Retinal pigment epithelial cell (primary cell): Measurements from ENCODE around the gene PAOX.
A peak's percentile ranks its signal among the peaks of the same experiment; 100 is the strongest.

Experiments
- DNase-seq: peaks from one replicate; pipeline ENCODE4 v3.0.0-alpha.2; 2010; ENCODE audit warnings: low read depth
- H3K4me3 ChIP-seq: 2 replicates; pipeline ENCODE4 v1.5.1; 2011; ENCODE audit warnings: mild to moderate bottlenecking, low read length, control low read depth, moderate library complexity
- TF ChIP-seq, protein P1 (sequence below): conservative IDR thresholded peaks from 2 replicates; pipeline ENCODE4 v1.5.1; 2011; ENCODE audit warnings: low read depth, low read length, control low read depth, inconsistent platforms

The PAOX gene

DNA sequence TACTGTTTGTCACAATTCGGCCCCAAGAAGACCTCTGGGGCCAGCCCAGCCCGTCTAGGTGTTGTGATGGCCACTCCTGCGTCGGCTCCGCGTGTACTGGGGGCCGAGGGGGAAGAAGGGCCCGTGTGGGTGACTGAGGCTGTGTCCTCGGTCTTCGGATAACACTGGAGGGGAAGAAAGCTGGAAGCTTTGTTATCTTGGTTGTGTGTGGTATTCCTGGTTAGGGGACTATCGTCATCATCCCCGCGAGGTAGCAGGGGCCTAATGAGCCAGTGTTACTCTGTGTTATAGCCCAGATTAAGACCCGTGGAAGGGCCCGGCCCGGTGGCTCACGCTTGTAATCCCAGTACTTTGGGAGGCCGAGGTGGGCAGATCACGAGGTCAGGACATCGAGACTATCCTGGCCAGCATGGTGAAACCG lies 15.7 kb downstream of the PAOX start:
- no peak for DNase-seq
- peak overlapping the region; percentile 89 for H3K4me3 ChIP-seq
- TF ChIP-seq, protein P1, sequence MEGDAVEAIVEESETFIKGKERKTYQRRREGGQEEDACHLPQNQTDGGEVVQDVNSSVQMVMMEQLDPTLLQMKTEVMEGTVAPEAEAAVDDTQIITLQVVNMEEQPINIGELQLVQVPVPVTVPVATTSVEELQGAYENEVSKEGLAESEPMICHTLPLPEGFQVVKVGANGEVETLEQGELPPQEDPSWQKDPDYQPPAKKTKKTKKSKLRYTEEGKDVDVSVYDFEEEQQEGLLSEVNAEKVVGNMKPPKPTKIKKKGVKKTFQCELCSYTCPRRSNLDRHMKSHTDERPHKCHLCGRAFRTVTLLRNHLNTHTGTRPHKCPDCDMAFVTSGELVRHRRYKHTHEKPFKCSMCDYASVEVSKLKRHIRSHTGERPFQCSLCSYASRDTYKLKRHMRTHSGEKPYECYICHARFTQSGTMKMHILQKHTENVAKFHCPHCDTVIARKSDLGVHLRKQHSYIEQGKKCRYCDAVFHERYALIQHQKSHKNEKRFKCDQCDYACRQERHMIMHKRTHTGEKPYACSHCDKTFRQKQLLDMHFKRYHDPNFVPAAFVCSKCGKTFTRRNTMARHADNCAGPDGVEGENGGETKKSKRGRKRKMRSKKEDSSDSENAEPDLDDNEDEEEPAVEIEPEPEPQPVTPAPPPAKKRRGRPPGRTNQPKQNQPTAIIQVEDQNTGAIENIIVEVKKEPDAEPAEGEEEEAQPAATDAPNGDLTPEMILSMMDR, result no peak

DNA sequence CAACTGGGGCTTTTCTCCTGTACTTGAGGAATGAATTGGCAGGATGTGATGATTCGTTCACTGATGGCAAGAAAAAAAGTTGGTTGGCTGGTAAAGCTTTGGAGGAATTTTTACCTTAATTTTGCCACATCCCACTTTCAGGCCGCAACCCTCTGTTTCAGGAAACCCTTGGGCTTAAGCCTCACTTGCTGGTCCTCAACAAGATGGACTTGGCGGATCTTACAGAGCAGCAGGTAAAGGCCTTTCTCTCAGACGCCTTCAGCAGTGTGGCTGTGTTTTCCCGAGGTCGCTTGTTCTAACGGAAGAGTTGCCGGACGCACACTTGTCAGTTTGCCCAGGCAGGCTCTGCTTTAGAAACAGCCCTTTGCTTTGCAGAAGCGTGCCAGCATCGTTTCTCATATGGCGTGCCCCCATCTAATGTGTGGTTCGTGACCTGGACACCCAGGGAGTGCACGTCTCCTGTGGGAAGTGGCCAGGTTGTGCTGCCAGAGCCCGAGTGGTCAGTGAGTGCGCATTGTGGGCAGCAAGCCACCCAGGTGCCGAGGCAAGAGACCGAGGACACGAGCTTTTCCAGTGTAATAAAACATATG lies 17.1 kb downstream of the PAOX start:
- DNase-seq, result no peak
- TF ChIP-seq, protein P1, result no peak

DNA sequence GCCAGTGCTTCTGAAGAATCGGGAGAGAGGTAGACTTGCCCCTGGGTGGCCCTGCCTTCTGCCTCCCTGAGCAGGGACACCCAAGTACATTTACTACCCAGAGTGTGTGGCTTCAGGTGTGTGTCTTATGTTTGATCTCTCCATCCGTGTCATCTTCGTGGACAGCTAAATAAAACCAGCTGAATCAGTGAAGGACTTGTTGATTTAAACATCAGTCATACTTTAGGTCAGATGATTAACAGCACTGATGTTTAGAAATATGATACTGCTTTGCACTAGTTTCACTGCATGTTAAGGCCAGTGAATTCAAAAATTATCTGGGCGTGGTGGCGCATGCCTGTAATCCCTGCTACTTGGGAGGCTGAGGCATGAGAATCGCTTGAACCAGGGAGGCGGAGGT lies 18.9 kb downstream of the PAOX start:
- no peak overlapping the region for H3K4me3 ChIP-seq
- TF ChIP-seq, protein P1, result no peak
- DNase-seq, result no peak

More for the DNA sequence above, 17.1 kb downstream of the PAOX start:
- H3K4me3 ChIP-seq, result no peak overlapping the region

DNA sequence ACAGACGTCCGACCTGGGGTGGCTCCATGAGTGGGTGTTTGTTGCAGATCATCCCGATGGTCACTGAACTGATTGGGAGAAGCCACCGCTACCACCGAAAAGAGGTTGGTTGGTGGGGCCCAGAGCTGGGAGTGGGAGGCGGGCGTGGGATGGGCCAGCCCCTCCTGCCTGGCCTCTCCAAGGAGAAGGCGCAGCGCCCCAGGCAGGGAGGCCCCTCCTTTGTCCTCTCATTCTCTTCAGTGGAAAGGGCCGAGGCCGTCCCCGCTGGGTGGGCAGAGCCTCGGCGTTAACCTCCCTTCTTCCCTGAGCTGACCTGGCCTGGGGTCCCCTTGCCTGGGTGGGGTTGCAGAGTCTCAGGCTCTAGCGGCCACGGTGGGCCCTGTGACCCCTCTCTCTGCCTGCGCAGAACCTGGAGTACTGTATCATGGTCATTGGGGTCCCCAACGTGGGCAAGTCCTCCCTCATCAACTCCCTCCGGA lies 20.1 kb downstream of the PAOX start:
- TF ChIP-seq, protein P1, result no peak
- no peak for DNase-seq
- no peak overlapping the region for H3K4me3 ChIP-seq

DNA sequence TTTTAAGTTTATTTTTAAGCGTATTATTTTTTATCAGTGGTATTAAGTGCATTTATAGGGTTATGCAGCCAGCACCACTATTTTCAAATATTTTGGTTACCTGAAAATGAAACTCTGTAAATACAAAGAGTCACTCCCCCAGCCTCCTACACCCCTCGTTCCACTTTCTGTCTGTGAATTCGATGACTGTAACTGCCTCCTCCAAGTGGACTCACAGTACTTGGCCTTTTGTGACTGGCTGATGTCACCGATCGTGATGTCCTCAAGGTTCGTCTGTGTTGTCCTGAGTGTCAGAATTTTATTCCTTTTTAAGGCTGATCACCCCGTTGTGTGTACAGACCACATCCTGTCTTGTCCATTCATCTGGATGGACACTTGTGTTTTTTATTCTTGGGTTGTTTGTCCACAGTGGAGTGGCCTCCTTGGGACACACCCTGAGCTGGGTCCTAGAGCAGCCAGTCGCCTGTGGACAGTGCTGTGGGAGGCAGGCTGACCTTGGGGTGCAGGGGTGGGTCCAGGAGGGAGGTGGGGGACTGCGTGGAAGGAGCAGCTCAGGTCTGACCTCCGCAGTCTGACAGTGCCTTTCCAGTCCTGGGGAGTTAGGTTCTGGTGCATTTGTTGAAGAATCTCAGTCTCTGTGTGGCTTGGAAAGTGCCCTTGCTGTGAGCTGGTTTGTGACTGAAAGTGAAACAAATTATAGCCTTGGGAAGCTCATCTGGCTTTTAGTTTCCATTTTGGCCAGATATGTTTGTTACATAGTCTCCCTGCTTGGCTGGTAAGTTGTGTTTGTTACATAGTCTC lies 21.8 kb downstream of the PAOX start:
- no peak for DNase-seq
- TF ChIP-seq, protein P1, result no peak
- H3K4me3 ChIP-seq, result no peak overlapping the region

DNA sequence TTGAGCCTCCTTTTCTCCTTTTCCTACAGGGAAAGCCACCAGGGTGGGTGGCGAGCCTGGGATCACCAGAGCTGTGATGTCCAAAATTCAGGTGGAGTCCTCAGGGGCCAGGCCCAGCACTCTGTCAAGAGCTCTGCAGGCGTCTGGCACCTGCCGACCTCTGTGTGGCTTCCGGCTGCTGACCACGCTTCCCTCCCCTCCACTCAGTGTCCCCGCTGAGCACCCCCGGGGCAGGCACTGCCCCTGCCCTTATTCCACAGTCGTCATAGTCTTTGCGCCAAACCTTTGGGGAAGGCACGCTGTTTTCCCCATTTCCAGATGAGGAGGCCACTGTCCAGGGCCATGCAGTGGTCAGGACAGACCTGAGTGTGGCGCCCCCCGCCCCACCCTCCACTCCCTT lies 22.4 kb downstream of the PAOX start:
- DNase-seq, result no peak
- no peak overlapping the region for H3K4me3 ChIP-seq
- TF ChIP-seq, protein P1, result no peak
